Stimulated activated CD8-positive, alpha-beta memory T cell treated with anti-CD3 and anti-CD28 coated beads, Interleukin-12 subunit alpha, Interleukin-12 subunit beta, amount 100 ng/mL, for 1 hour (primary cell): ENCODE data around the gene MYO10.

Experiments used
- DNase-seq: peaks from one replicate; pipeline ENCODE4 v3.0.0-alpha.2; 2020; ENCODE audit warnings: low read depth

The MYO10 gene

GRCh38 chr5:16943846-16944678 lies 8.0 kb upstream of the MYO10 start:
- no peak for DNase-seq

- DNase-seq, result no peak
Measured at GRCh38 chr5:16937503-16938161, 1.5 kb upstream of the MYO10 start.

GRCh38 chr5:16936989-16937438 lies 926 bp upstream of the MYO10 start:
- no peak for DNase-seq

- DNase-seq, result no peak
Measured at GRCh38 chr5:16935231-16936149, 598 bp downstream of the MYO10 start.

GRCh38 chr5:16934677-16935153 lies 1.4 kb downstream of the MYO10 start:
- no peak for DNase-seq

- DNase-seq, result no peak
Measured at GRCh38 chr5:16934123-16934522, 2.0 kb downstream of the MYO10 start.

- no peak for DNase-seq
Measured at GRCh38 chr5:16933337-16933736, 2.8 kb downstream of the MYO10 start.

- no peak for DNase-seq
Measured at GRCh38 chr5:16932401-16932800, 3.7 kb downstream of the MYO10 start.

GRCh38 chr5:16931334-16932110 lies 4.6 kb downstream of the MYO10 start:
- DNase-seq, result no peak

- DNase-seq, result no peak
Measured at GRCh38 chr5:16930496-16930895, 5.6 kb downstream of the MYO10 start.

- DNase-seq, result no peak
Measured at GRCh38 chr5:16929831-16930230, 6.3 kb downstream of the MYO10 start.

GRCh38 chr5:16929347-16929746 lies 6.7 kb downstream of the MYO10 start:
- DNase-seq, result no peak

GRCh38 chr5:16927613-16928012 lies 8.5 kb downstream of the MYO10 start:
- no peak for DNase-seq

GRCh38 chr5:16926417-16926816 lies 9.7 kb downstream of the MYO10 start:
- DNase-seq, result no peak

- DNase-seq, result no peak
Measured at GRCh38 chr5:16924206-16924605, 11.9 kb downstream of the MYO10 start.

GRCh38 chr5:16922430-16922829 lies 13.7 kb downstream of the MYO10 start:
- DNase-seq, result no peak

GRCh38 chr5:16921211-16921610 lies 14.9 kb downstream of the MYO10 start:
- no peak for DNase-seq

GRCh38 chr5:16920109-16920816 lies 15.8 kb downstream of the MYO10 start:
- no peak for DNase-seq

GRCh38 chr5:16918891-16919671 lies 17.0 kb downstream of the MYO10 start:
- no peak for DNase-seq

- DNase-seq, result no peak
Measured at GRCh38 chr5:16918156-16918555, 17.9 kb downstream of the MYO10 start.
